ENCODE data around the gene HPS5. TPM values are rescaled to one million over a fixed set of nuclear protein-coding genes. Genes with fewer than 3 reads are reported as not detected.

Gene HPS5
- total RNA-seq, 4 donors from 2014 or later: 3.0 to 18.9 (median 14.2) TPM

DNA sequence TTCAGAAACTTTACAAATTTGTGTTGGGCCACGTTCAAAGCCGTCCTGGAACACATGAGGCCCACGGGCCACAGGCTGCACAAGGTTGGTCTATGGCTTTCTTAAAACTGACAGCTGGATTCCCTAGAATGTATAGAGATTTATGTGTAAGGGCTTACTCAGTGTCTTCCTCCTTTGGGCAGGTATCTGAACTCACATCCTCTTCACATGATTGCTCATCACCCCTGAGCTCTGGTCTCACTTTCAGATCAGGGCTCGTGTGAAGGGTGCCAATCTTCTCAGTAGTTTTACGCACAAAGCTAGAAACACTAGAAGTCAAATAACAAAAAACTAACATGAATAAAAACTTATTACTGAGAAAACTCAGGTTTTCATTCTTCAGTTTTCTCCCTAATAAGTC, 27.1 kb downstream of the HPS5 start:
- in situ Hi-C loops (cut with MboI; ENCODE audit: low pct_ligation_motif_present in 1 of 4, low pct_unique_long_range_greater_than_20kb in 1 of 4, low sequenced_read_pairs in 3 of 4) (no loop called here), intact Hi-C loops (cut with DNase I; ENCODE audit: low total_unique reads) (no loop called here)
- peaks cover 0 to 73% (median 22%) of the 10 kb centered on the region in 4 donors for H3K36me3 ChIP-seq
- no peaks in the 10 kb centered on the region for H3K4me1 ChIP-seq
- no peaks in the 10 kb centered on the region for H3K9me3 ChIP-seq
- H3K27ac ChIP-seq: no peak overlapping the region
- DNase-seq: no peak
- H3K4me3 ChIP-seq: no peak overlapping the region
- no peak for TF ChIP-seq POLR2A (IDR thresholded peaks at IDR 0.05)
- TF ChIP-seq, protein P1, sequence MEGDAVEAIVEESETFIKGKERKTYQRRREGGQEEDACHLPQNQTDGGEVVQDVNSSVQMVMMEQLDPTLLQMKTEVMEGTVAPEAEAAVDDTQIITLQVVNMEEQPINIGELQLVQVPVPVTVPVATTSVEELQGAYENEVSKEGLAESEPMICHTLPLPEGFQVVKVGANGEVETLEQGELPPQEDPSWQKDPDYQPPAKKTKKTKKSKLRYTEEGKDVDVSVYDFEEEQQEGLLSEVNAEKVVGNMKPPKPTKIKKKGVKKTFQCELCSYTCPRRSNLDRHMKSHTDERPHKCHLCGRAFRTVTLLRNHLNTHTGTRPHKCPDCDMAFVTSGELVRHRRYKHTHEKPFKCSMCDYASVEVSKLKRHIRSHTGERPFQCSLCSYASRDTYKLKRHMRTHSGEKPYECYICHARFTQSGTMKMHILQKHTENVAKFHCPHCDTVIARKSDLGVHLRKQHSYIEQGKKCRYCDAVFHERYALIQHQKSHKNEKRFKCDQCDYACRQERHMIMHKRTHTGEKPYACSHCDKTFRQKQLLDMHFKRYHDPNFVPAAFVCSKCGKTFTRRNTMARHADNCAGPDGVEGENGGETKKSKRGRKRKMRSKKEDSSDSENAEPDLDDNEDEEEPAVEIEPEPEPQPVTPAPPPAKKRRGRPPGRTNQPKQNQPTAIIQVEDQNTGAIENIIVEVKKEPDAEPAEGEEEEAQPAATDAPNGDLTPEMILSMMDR (IDR thresholded peaks at IDR 0.05): no peak
- TF ChIP-seq EP300 (IDR thresholded peaks at IDR 0.05; ENCODE audit: low read depth): no peak
- no peak for TF ChIP-seq POLR2AphosphoS5 (IDR thresholded peaks at IDR 0.05)
- no peaks in the 10 kb centered on the region for H3K27me3 ChIP-seq
- WGBS, 2 donors (ENCODE audit: low coverage in 1 of 2): 91% methylated on average over 4 to 5 of the region's 5 CpGs

DNA sequence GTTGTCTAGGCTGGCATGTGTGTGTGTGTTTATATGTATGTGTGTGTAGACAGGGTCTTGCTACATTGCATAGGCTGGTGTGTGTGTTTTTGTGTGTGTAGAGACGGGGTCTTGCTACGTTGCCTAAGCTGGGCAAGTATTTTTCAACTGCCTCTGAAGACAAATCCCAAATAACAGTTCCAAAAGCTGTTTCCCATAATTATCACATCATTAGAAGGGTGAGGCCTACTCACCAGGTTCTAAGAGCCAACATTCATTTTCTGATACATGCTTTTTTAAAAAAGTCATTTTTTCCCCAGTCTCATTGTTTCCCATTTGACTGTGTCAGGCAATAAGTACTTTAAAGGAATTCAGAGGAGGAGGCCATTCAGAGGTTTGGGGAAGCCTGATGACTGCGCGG, 33.0 kb downstream of the HPS5 start:
- H3K27me3 ChIP-seq: no peaks in the 10 kb centered on the region
- no peak overlapping the region for H3K4me3 ChIP-seq
- intact Hi-C loops (cut with DNase I; ENCODE audit: low total_unique reads): no loop called here
- no peak overlapping the region for H3K27ac ChIP-seq
- H3K4me1 ChIP-seq: no peaks in the 10 kb centered on the region
- no peak for DNase-seq
- H3K9me3 ChIP-seq: no peaks in the 10 kb centered on the region
- in situ Hi-C loops (cut with MboI; ENCODE audit: low pct_ligation_motif_present in 1 of 4, low pct_unique_long_range_greater_than_20kb in 1 of 4, low sequenced_read_pairs in 3 of 4): no loop called here
- TF ChIP-seq POLR2AphosphoS5 (IDR thresholded peaks at IDR 0.05) (no peak), POLR2A (IDR thresholded peaks at IDR 0.05) (no peak), EP300 (IDR thresholded peaks at IDR 0.05; ENCODE audit: low read depth) (no peak)
- TF ChIP-seq, protein P1 (IDR thresholded peaks at IDR 0.05): no peak
- WGBS, 2 donors (ENCODE audit: low coverage in 1 of 2): 94 to 100% methylated on average over 3 to 4 of the region's 4 CpGs
- peaks cover 0 to 60% (median 22%) of the 10 kb centered on the region in 4 donors for H3K36me3 ChIP-seq

DNA sequence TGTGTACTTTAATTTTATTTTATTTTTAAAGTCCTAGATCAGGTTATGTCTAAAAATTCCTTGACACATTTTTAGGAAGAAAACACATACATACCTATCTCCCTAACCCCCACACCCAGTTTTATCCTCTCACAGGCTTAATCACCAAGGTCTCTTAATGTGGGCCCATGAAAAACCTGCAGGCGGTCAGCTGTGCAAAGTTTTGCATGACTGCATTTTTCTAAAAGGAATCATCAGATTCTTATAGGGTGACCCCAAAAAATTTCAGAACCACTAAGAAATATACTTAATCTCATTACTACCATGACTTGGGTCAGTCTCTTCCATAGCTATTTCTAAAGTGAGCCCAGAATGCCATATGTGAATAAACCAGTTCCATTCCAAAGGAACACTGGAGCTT, 36.1 kb downstream of the HPS5 start:
- TF ChIP-seq, protein P1 (IDR thresholded peaks at IDR 0.05): no peak
- TF ChIP-seq EP300 (IDR thresholded peaks at IDR 0.05; ENCODE audit: low read depth) (no peak), POLR2A (IDR thresholded peaks at IDR 0.05) (no peak), POLR2AphosphoS5 (IDR thresholded peaks at IDR 0.05) (no peak)
- Histone ChIP-seq H3K4me3 (no peak overlapping the region), H3K36me3 (peaks cover 0 to 39% (median 15%) of the 10 kb centered on the region in 4 donors), H3K27me3 (no peaks in the 10 kb centered on the region), H3K9me3 (no peaks in the 10 kb centered on the region), H3K4me1 (no peaks in the 10 kb centered on the region), H3K27ac (no peak overlapping the region)
- WGBS, 2 donors (ENCODE audit: low coverage in 1 of 2): 97 to 100% methylated on average over 1 of the region's 1 CpG
- in situ Hi-C loops (cut with MboI; ENCODE audit: low pct_ligation_motif_present in 1 of 4, low pct_unique_long_range_greater_than_20kb in 1 of 4, low sequenced_read_pairs in 3 of 4): no loop called here
- intact Hi-C loops (cut with DNase I; ENCODE audit: low total_unique reads): no loop called here
- DNase-seq: no peak

DNA sequence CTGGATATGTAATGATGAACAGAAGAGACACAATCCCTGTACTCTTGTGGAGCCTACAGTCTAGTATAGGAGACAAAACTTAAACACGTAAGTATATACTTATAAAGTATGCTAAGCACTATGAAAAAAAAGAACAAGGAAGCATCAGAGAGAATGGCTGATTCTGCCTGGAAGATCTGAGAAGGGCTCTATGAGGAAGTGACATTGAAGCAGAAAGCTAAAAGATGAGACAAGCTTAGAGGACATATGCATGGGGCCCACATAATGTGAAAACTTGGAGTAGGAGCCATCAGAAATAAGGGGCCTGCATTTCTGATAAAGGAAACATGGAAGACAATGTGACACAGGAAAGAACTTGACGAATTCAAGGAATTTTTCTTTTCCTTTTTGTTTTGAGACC, 39.3 kb downstream of the HPS5 start:
- DNase-seq: no peak
- intact Hi-C loops (cut with DNase I; ENCODE audit: low total_unique reads): no loop called here
- in situ Hi-C loops (cut with MboI; ENCODE audit: low pct_ligation_motif_present in 1 of 4, low pct_unique_long_range_greater_than_20kb in 1 of 4, low sequenced_read_pairs in 3 of 4): no loop called here
- no peak overlapping the region for H3K4me3 ChIP-seq
- H3K27me3 ChIP-seq: no peaks in the 10 kb centered on the region
- WGBS, 2 donors (ENCODE audit: low coverage in 1 of 2): 89% methylated on average over 2 of the region's 2 CpGs; no CpG with 5 or more reads in 1 of the 2 donors
- H3K36me3 ChIP-seq: peaks cover 0 to 40% (median 11%) of the 10 kb centered on the region in 4 donors
- no peak overlapping the region for H3K27ac ChIP-seq
- no peak for TF ChIP-seq POLR2AphosphoS5 (IDR thresholded peaks at IDR 0.05)
- no peak for TF ChIP-seq EP300 (IDR thresholded peaks at IDR 0.05; ENCODE audit: low read depth)
- no peak for TF ChIP-seq POLR2A (IDR thresholded peaks at IDR 0.05)
- TF ChIP-seq, protein P1 (IDR thresholded peaks at IDR 0.05): no peak
- no peaks in the 10 kb centered on the region for H3K4me1 ChIP-seq
- H3K9me3 ChIP-seq: no peaks in the 10 kb centered on the region
